Left colon (tissue), 2 donors: Measurements from ENCODE around the gene ANGEL2. TPM values are rescaled to one million over a fixed set of nuclear protein-coding genes. Genes with fewer than 3 reads are reported as not detected.
"Not testable (repeated sequence)": the region's sequence is repeated elsewhere in the genome, so short reads cannot be mapped to it uniquely, and the experiment has no call there.

Source experiments
- ATAC-seq: fragments of 200-7000 bp; cut with Tn5 transposase; one replicate; pipeline ENCODE4 v1.9.1; 2020; ENCODE audit warnings: mild to moderate bottlenecking, moderate library complexity
- DNase-seq, 2 donors: peaks; one replicate each; pipeline ENCODE4 v3.0.0-alpha.2; 2020
- intact Hi-C, 2 donors: fragments of 100-400 bp; cut with DNase I in 1 of 2; cut with micrococcal nuclease in 1 of 2; formaldehyde crosslinking; loops; one replicate each; pipeline versions ENCODE4 v1.11.2 to v1.14.0; 2022; cut with DNase I, micrococcal nuclease
- total RNA-seq, 2 donors: library from RNA; stranded (reverse); fragmentation: NEBNext Ultra II Directional; extraction: Animal tissue kit (Norgen Biotek cat#: 25700); gene quantifications; one replicate each; pipeline ENCODE4 v1.2.1, GENCODE V29; 2021
- donor health status: DM: no; HTN: no; CAD: no.
- donor health status: DM: yes; HTN: yes; CAD: no.

ANGEL2 gene
- total RNA-seq, 2 donors from 2014 or later, result 22.3 to 24.4 TPM

DNA sequence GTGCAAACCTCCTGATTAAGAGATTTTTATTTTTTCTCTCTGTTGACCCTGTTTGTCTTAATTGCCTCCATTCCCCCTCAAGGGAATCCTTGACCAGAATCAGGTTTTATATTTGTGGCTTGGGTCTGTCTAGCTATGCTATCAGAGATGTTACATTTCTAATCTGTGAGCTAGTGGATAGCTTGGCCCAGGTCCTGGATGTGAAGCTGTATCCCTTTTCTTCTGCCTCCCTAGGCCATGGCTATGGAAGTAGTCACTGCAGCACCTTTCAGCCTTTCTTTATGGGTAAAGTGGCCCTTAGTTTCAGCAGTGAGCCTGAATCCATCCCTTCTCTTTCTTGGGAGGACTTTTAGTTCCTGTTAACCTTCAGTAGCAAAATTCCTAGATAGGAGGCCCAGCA, 17.0 kb upstream of the ANGEL2 start:
- intact Hi-C loops, result no loop called here

DNA sequence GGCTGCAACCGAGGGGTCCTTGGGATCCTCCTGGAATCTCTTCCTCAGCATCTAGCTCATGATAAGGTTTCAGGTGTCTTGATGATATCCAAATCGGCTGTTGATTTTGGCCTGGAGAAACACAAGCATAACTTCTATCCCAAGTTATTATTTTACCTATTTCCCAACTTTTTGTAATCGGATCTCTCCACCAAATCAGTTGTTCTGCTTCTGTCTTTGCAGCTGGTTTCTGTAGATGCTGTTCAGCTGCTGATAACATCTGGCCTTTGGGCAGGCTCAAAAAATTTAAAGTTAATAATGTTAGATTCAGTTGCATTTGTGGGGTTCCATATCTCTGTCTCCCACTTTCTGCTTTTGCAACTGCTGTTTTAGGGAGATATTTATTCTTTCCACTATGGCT, 11.4 kb upstream of the ANGEL2 start:
- DNase-seq, intact Hi-C loops, ATAC-seq: not testable (repeated sequence)

More for the DNA sequence above, 17.0 kb upstream of the ANGEL2 start:
- DNase-seq (no peak), ATAC-seq (no peak)

DNA sequence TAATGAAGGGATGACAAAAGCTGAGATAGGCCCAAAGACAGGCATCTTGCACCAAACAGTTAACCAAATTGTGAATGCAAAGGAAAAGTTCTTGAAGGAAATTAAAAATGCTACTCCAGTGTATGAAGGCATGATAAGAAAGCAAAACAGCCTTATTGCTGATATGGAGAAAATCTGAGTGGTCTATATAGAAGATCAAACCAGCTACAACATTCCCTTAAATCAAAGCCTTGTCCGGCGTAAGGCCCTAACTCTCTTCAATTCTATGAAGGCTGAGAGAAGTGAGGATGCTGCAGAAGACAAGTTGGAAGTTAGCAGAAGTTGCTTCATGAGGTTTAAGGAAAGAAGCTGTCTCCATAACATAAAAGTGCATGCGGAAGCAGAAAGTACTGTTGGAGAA, 4.3 kb upstream of the ANGEL2 start:
- no peak for ATAC-seq
- intact Hi-C loops, result no loop called here
- no peak for DNase-seq

DNA sequence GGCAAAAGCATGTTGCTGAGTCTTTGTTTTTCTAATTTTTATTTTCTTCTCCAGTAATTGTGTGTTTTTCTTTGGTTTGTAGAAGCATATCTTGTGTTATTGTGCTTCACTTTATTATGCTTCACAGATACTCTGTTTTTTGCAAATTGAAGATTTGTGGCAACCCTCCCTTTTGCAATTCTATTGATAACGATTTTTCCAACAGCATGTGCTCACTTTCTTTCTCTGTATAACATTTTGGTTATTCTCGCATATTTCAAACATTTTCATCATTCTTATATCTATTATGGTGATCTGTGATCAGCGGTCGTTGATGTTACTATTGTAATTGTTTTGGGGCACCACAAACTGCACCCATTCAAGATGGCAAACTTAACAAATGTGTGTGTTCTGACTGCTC, 3.8 kb upstream of the ANGEL2 start:
- ATAC-seq (no peak), DNase-seq (no peak)
- intact Hi-C loops, result no loop called here

DNA sequence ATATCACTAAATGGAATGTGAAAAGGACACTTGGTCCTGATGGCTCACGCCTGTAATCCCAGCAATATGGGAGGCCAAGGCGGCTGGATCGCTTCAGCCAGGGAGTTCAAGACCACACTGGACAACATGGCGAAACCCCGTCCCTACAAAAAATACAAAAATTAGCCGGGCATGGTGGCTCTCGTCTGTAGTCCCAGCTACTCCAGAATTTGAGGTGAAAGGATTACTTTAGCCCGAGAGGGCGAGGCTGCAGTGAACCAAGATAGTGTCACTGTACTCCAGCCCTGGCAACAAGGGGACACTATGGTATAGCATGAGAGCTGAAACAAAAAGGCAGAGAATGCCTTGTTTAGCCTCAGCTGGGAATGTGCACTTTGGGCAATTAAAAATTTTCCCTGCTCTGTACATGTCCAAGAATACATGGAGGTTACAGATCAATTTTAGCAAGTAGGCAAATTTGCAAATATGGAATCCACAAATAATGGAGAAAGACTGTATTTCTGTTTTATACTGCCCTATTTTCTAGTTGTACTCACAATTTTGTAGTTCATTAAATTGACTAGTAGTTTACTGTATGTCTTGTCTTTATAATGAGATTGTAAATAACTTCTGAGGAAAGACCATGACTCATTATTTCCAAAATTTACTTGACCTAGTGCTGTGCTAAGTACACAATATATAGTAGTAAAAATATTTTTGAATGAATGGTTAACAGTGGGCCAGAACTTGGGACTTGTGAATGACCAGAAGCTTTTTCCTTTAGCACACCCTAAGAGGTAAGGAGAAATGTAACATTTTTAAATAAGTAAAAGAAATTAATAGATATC, 2.0 kb upstream of the ANGEL2 start:
- intact Hi-C loops, result no loop called here
- no peak for DNase-seq
- no peak for ATAC-seq

DNA sequence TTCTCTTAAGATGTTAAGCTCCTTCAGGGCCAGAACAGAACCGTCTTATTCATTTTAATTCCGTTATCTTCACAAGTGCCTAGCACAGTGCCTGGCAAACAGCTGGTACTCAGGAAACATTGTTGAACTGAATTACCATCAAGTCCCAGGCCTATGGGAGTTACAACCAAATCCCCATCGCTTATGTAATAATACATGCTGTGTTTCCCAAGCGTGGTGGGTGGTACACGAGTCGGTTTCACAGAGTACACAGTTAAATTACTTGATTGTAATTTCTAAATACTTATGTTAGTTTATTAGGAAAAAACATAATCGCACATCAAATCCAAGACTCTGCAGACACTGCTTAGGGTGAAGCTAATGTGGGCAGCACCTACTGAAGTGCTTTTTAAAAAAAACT, 1.0 kb downstream of the ANGEL2 start:
- no peak for ATAC-seq
- intact Hi-C loops, result no loop called here
- no peak for DNase-seq

DNA sequence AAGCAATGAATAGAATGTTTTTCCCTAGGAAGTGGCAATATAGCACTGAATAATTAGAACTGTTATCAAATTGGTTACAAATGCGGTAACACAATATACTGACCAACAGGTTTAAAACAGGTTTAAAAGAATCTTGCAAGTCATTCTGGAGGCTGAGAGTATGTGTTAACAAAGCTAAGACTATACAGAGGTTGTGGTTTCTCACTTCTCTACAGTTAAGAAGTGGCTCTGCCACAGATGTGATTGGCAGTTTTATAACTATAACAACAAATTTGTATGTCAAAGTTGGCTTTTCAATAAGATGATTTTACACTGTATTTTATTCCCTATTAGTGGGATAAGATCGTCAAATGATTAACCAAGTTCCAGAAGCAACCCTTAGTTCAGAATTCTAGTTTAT, 7.1 kb downstream of the ANGEL2 start:
- ATAC-seq, result no peak

DNA sequence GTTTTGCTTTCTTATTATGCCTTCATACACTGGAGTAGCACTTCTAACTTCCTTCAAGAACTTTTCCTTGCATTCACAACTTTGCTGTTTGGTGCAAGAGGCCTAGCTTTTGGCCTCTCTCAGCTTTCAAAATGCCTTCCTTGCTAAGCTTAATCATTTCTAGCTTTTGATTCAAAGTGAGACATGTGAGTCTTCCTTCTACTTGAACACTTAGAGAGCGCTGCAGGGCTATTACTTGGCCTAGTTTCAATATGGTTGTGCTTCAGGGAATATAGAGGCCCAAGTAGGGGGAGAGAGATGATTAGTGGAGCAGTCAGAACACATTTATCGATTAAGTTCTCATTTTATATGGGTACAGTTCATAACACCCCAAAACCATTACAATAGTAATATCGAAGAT, 12.4 kb downstream of the ANGEL2 start:
- no peak for ATAC-seq
- no peak for DNase-seq
- intact Hi-C loops, result no loop called here

More for the DNA sequence above, 7.1 kb downstream of the ANGEL2 start:
- intact Hi-C loops, result no loop called here
- DNase-seq, result no peak

DNA sequence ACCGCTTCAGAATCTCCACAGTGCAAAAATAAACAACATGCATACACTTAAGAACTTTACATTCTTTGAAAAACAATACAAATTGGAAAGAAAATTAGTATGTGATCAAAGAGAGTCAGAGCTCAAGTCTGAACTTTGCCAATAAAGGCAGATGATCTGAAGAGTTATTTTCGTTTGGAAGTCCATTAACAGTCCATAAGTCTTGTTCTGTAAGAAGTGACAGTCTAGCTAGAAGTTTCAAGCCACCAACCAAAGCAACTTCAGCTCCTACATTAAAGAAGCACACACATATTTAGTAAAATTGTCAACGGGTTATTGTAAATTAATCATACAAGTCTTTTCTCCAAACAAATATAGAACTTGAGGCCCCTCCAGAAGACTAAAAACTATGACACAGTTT, 20.7 kb downstream of the ANGEL2 start:
- intact Hi-C loops, result no loop called here
- DNase-seq (no peak), ATAC-seq (no peak)

DNA sequence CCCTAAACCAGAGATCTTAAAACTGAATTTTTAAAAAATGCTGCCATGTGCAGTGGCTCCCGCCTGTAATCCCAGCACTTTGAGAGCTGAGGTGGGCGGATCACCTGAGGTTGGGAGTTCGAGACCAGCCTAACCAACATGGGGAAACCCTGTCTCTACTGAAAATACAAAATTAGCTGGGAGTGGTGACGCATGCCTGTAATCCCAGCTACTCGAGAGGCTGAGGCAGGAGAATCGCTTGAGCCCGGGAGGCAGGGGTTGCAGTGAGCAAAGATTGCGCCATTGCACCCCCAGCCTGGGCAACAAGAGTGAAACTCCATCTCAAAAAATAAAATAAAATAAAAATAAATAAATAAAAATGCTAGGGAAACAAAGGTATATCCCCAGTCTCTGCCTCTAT, 21.7 kb downstream of the ANGEL2 start:
- ATAC-seq, DNase-seq: not testable (repeated sequence)

DNA sequence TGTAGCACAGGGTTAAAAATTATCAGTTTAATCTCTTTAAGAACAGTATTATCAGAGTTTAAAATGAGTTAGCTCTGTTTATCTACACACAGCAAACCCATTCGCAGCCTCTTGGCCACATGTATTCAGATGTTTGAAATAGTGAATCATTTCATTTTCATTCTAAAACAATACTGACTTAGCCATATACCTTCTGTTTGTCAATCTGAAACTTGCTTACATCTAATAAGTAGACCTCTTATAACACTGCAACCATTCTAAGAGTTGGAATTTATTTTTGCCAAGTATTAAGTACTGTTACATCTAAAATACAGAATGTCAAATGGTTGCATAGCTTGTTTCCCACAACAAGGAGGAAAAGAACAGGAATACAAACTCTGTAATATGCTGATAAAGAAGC, 25.4 kb downstream of the ANGEL2 start:
- no peak for ATAC-seq
- DNase-seq, result no peak
- intact Hi-C loops, result no loop called here

More for the DNA sequence above, 21.7 kb downstream of the ANGEL2 start:
- intact Hi-C loops, result not testable (repeated sequence)

DNA sequence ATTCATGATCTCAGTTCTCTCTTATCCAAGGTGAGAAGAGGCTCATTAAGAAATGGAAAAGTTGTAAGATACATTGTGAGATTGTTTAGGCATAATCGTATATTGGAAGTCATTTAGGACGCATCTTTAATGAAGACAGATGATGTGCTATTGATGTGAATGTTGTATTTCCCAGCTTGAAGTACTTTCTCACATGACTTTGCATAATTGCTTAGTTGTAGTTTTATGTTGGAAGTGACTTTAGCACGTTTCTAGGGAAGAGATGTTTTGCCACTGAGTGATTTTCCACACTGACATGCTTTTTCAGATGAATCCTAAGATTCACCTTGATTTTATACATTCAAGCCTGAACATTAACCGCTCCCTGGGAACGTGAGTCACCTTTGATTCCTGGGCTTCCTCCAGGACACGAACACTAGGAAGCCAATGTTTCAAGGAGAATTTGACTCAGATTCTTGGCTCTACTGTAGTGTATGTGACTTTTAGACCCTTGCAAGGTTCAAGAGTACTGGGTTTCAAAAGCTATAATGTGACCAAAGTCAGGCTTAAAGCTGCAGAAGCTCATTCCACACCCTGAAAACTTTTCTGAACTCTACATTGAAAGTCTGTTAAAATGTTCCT, 27.9 kb downstream of the ANGEL2 start:
- intact Hi-C loops, result loop anchor here in 1 of 2 donors (10.0 kb wide), 1 partner anchor 173 kb away; no protein-coding TSS in a partner anchor
- ATAC-seq (no peak), DNase-seq (no peak)

DNA sequence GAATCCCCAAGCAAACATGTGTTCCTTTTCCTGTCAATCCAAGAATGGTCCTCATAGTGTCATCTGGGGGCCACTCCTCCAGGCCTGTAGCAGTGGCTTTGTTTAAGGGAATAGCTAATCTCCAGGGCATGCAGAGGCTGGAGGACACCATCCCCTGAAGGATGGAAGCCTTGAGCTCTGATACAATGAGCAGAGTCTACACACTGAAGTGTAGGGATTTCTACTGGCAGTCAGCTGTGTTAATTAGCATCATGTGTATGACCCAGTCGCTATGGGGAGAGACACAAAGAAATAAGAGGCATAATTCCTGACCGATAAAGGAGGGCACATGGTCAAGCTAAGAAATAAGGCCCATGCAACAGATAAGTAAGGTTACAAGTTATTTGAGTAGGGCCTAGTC, 29.1 kb downstream of the ANGEL2 start:
- intact Hi-C loops, result loop anchor here in 1 of 2 donors (10.0 kb wide), 1 partner anchor 172 kb away; no protein-coding TSS in a partner anchor
- ATAC-seq (no peak), DNase-seq (no peak)

DNA sequence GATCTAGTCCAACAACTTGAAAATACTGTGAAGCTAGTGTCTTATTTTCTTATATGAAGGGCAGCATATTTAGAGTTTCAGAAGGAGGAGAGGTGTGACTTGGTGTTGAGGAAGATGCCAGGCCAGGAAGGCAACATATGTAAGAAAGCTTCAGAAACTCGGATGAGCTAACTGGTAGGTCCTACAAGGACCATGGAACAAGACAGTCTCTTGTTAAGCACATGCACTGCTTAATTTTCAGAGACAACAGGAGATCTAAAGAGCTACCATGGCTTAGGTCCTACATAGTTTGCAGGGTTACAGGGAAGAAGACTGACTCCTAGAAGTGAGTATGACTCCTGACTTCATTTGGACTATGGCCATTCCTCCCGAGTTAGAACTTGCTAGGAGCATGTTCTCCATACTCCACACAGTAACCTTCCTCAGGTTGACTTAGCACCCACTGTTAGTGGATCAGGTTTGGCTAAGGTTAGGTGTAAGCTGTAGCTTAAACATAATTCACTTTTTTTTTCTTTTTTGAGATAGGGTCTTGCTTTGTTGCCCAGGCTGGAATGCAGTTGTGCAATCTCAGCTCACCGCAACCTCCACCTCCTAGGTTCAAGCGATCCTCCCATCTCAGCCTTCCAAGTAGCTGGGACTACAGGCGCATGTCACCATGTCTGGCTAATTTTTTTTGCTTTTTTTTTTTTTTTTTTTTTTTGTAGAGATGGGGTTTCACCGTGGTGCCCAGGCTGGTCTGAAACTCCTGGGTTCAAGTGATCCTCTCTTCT, 31.0 kb downstream of the ANGEL2 start:
- intact Hi-C loops, result loop anchor here in 1 of 2 donors (10.0 kb wide), 1 partner anchor 170 kb away; no protein-coding TSS in a partner anchor
- DNase-seq, result no peak
- no peak for ATAC-seq

DNA sequence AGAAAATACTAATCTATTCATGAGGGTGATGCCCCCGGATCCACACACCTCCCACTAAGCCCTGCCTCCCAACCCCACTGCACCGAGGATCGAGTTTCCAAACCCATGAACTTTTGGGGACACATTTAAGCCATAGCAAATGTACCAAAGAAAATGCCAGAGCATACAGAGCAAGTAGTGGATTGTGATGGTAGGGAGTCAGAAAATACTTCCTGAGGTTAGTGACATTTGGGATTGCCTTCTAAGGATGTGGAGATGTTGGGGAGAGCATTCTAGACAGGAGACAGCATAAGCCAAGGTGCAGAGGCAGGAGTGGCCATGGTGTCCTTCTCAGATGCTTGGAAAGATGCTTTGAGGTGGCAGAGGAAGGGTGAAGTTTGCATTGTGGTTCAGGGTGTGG, 32.2 kb downstream of the ANGEL2 start:
- no peak for ATAC-seq
- intact Hi-C loops, result loop anchor here in 1 of 2 donors (10.0 kb wide), 1 partner anchor 169 kb away; no protein-coding TSS in a partner anchor
- DNase-seq, result no peak

DNA sequence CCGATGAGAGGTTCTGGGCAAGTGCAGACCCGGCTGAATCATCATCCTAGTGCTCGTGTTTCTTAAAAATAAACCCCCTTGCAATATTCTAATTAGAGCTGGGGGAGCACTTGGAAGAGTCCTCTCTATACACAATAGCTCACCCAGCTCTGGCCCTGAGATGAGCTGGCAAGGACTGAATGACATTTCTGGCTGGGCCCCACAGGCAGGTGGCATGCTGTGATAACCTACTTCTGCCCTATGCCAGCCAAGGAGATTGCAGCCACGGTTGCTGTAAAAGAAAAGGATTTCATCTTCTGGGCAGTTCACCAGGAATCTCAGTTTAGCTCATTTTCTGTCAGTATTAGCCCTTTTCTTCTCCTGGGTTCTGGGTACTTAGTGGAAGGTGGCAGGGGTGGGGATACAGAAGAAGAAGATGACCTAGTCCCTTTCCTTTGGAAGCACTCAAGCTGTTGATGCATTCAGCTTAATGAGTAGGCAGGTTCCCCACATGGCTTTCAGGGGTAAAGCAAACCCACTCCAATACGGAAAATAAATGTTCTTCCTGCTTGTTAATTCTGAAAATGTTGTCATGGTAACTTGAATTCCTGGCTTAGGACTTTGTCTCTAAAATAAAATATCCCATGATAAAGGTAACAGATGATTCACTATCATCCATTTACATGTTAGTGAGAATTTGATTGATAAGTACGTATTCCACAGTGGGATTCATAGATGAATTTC, 33.1 kb downstream of the ANGEL2 start:
- ATAC-seq (no peak), DNase-seq (no peak)
- intact Hi-C loops, result loop anchor here in 1 of 2 donors (10.0 kb wide), 1 partner anchor 168 kb away; no protein-coding TSS in a partner anchor

DNA sequence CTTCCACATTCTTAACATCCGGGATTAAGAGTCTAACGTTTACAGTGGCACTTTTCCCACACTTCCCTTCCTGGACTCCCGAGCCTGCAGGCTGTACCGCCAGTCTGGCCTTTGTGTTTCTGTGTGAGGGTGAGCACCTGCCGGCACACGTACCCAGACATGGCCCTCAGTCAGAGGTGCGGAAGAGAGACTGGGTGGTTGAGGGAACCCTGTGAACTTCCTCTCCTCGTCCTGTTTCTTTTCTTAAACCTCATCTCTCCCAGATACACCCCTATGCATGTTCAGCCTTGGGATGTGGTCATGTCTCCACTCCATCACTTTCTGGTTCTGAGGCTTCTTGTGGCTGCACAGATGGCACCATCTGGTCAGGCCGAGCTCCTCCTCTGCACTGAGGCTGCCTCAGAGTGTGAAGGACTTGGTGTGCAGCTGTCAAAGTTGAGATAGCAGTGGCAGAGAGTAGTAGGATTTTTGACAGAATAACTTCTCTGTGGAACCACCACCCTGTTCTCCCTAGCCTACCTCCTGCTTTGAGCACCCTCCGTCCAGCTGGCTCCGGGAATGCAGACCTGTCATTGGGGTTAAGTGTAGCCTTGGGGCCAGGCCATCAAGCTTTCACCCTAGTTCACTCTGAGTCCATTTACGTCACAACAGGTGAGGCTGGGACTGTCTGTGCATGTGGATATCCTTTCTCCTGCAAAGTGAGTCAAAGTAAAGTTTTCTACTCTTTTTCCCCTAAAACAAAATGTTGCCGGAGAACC, 33.9 kb downstream of the ANGEL2 start:
- intact Hi-C loops, result loop anchor here in 1 of 2 donors (10.0 kb wide), 1 partner anchor 167 kb away; no protein-coding TSS in a partner anchor

DNA sequence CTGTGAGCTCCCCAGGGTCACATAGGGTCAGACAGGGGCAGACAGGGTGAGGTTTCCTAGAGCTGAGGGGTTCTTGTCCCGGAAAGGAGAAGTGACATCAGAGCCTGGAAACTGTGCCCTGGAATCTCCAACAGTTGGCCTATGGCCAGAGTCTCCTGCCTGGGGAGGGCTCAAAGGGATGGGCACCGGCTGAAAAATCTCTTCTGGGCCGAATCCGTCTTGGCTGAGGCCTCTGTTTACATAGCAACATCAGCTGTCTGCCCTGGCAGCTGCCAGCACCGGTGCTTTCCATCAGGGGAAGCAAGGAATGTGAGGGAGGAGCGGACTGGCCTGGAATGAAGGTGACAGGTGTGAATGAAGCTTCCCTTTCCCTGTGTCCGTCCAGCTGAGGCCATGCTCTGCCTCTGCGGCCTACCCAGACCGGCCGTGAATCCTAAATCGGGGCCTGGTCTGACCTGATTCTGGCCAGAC, 34.6 kb downstream of the ANGEL2 start:
- DNase-seq, result peak; percentile 15 to 29
- intact Hi-C loops, result loop anchor here in 1 of 2 donors (10.0 kb wide), 1 partner anchor 166 kb away; no protein-coding TSS in a partner anchor
- ATAC-seq, result peak; percentile 71

More for the DNA sequence above, 33.9 kb downstream of the ANGEL2 start:
- ATAC-seq (peak; percentile 39), DNase-seq (no peak)
